B cell (primary cell): ENCODE data around the gene IRS2. TPM values are rescaled to one million over a fixed set of nuclear protein-coding genes. Genes with fewer than 3 reads are reported as not detected.

Source experiments
- ATAC-seq: fragments of 200-7000 bp; cut with Tn5 transposase; one replicate; pipeline ENCODE4 v1.10.0; 2021; ENCODE audit warnings: low read depth, mild to moderate bottlenecking, moderate number of reproducible peaks, moderate library complexity
- CTCF ChIA-PET: fragments of 350-600 bp; sonication (Branson Sonifier 250); formaldehyde crosslinking; loops from one replicate; lab custom pipeline; 2021; ENCODE audit warnings: antibody characterized with exemption, inconsistent platforms; lab: Charles Lee
- POLR2A ChIA-PET: fragments of 350-600 bp; sonication (Branson Sonifier 250); formaldehyde crosslinking; loops from one replicate; lab custom pipeline; 2021; ENCODE audit warnings: antibody characterized with exemption; lab: Charles Lee
- DNase-seq: peaks from one replicate; pipeline ENCODE4 v3.0.0; 2013
- H2AFZ ChIP-seq: 2 replicates; pipeline ENCODE4 v1.6.1; 2012; ENCODE audit warnings: mild to moderate bottlenecking, low read depth, low read length; ENCODE audit not compliant: insufficient read depth, poor library complexity, severe bottlenecking
- H3K27ac ChIP-seq, 2 donors: 1 replicate in 1 of 2; 2 replicates in 1 of 2; pipeline ENCODE4 v1.5.1; 2012 to 2013; ENCODE audit warnings: low read length in 2 of 2, mild to moderate bottlenecking in 2 of 2, moderate library complexity in 1 of 2
- H3K27me3 ChIP-seq, 4 experiments: fragments of 200-600 bp in 1 of 4; sonication (generic) in 1 of 4; replicated peaks in 1 of 4; 1 replicate in 2 of 4; 2 replicates in 2 of 4; pipeline versions ENCODE4 v1.6.1 to v1.7.0; 2013 to 2016; ENCODE audit warnings: low read length in 3 of 4, mild to moderate bottlenecking in 2 of 4, mixed read lengths in 1 of 4, moderate library complexity in 1 of 4; ENCODE audit not compliant: insufficient read depth in 4 of 4, control insufficient read depth in 3 of 4; ENCODE audit errors: control extremely low read depth in 1 of 4
- H3K36me3 ChIP-seq, 2 experiments: replicated peaks in 1 of 2; 1 replicate in 1 of 2; 2 replicates in 1 of 2; pipeline versions ENCODE4 v1.6.1 to v1.7.1; 2013; ENCODE audit warnings: low read length in 1 of 2; ENCODE audit not compliant: insufficient read depth in 2 of 2, control insufficient read depth in 1 of 2; ENCODE audit errors: control extremely low read depth in 1 of 2, extremely low read depth in 1 of 2
- H3K4me1 ChIP-seq, 2 donors: fragments of 200-600 bp in 1 of 2; sonication (generic) in 1 of 2; 1 replicate in 1 of 2; 2 replicates in 1 of 2; pipeline versions ENCODE4 v1.5.1 to v1.6.1; 2013 to 2017; ENCODE audit warnings: low read length in 2 of 2; ENCODE audit not compliant: control insufficient read depth in 2 of 2, insufficient read depth in 2 of 2
- H3K4me2 ChIP-seq: replicated peaks from 2 replicates; pipeline ENCODE3; 2012; ENCODE audit warnings: mild to moderate bottlenecking, low read depth, low read length; ENCODE audit not compliant: poor library complexity, severe bottlenecking
- H3K4me3 ChIP-seq, 5 experiments: fragments of 200-600 bp in 1 of 5; sonication (generic) in 1 of 5; 1 replicate in 3 of 5; 2 replicates in 2 of 5; pipeline versions ENCODE4 v1.5.1 to v1.7.0; 2011 to 2016; ENCODE audit warnings: low read length in 4 of 5, mild to moderate bottlenecking in 4 of 5, low read depth in 2 of 5, control low read depth in 1 of 5, moderate library complexity in 1 of 5; ENCODE audit not compliant: insufficient read depth in 1 of 5; ENCODE audit errors: control extremely low read depth in 1 of 5, extremely low read depth in 1 of 5
- H3K79me2 ChIP-seq: fragments of 200-600 bp; sonication (generic); one replicate; pipeline ENCODE4 v1.6.0; 2016; ENCODE audit warnings: low read length; ENCODE audit not compliant: control insufficient read depth, insufficient read depth
- H3K9ac ChIP-seq: fragments of 200-600 bp; sonication (generic); 2 replicates; pipeline ENCODE4 v1.6.1; 2017; ENCODE audit warnings: mild to moderate bottlenecking, low read length, moderate library complexity
- H3K9me3 ChIP-seq, 3 donors: one replicate each; pipeline versions ENCODE4 v1.6.1 to v1.7.1; 2013; ENCODE audit warnings: low read length in 2 of 3; ENCODE audit not compliant: control insufficient read depth in 2 of 3, insufficient read depth in 1 of 3; ENCODE audit errors: control extremely low read depth in 1 of 3
- H4K20me1 ChIP-seq: 2 replicates; pipeline ENCODE4 v1.6.0; 2012; ENCODE audit warnings: mild to moderate bottlenecking, low read length; ENCODE audit not compliant: insufficient read depth, control insufficient read depth, poor library complexity, severe bottlenecking
- H3K27ac Mint-ChIP-seq: one replicate; pipeline ENCODE4 v1.8.0; 2021; ENCODE audit warnings: mixed read lengths
- H3K27me3 Mint-ChIP-seq: one replicate; pipeline ENCODE4 v1.8.0; 2021; ENCODE audit warnings: mixed read lengths
- H3K4me1 Mint-ChIP-seq: one replicate; pipeline ENCODE4 v1.8.0; 2021; ENCODE audit warnings: mixed read lengths
- H3K4me3 Mint-ChIP-seq: one replicate; pipeline ENCODE4 v1.8.0; 2021; ENCODE audit warnings: mixed read lengths
- H3K9me3 Mint-ChIP-seq: one replicate; pipeline ENCODE4 v1.8.0; 2022; ENCODE audit warnings: mixed read lengths; ENCODE audit not compliant: insufficient read depth
- EZH2 ChIP-seq: IDR thresholded peaks from 2 replicates; pipeline ENCODE4 v1.6.1; 2012; ENCODE audit warnings: borderline replicate concordance, low read depth, mild to moderate bottlenecking, moderate library complexity, low read length; ENCODE audit not compliant: insufficient read depth, poor library complexity, severe bottlenecking
- WGBS: methylation state at CpG from one replicate; pipeline ENCODE4 v1.1.5; 2013; ENCODE audit warnings: missing lambda C conversion rate; ENCODE audit not compliant: insufficient coverage; 5-methylcytosine and 5-hydroxymethylcytosine counted together
- intact Hi-C: fragments of 100-400 bp; cut with micrococcal nuclease; formaldehyde crosslinking; loops from one replicate; pipeline ENCODE4 v1.10.0; 2022
- polyA plus RNA-seq: library from polyadenylated mRNA; depleted of rRNA; stranded (reverse); fragments of >200 nt; gene quantifications from 2 replicates; pipeline ENCODE4 v1.2.3, GENCODE V29; 2012
- total RNA-seq, 2 donors: library from RNA; stranded (reverse); fragments of 120-200 nt in 1 of 2; gene quantifications; 1 replicate in 1 of 2; 2 replicates in 1 of 2; pipeline versions ENCODE4 v1.2.3 to v1.2.4, GENCODE V29; 2013 to 2022
- TF ChIP-seq, protein P1 (sequence below): fragments of 200-600 bp; IDR thresholded peaks from one replicate; pipeline ENCODE4 v1.8.0; 2022; ENCODE audit warnings: antibody characterized with exemption, mild to moderate bottlenecking

Gene IRS2
- total and polyA plus RNA-seq, 2 donors (not counting 1 experiment from before 2014, with no cell fraction given), result 5.8 to 26.9 TPM

DNA sequence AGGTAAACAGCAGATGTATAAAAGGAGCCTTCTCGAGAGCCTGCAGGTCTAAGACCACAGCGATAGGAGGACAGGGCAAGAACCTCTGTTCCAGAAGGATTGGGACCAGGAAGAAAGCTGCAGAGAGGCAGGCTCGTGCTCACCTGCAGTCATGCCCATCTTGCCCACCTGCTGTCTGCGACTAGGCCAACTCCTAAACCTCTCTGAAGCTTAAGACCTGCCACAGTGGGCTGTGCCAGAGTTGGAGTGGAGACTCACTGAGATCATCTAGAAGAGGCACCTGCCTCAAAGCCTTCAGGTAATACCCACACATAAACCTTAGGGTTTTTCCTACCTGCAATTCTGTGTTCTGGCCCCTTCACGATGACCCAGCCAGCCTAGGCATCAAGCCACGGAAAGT lies 68.7 kb downstream of the IRS2 start:
- H3K9me3 Mint-ChIP-seq, result no peaks in the 10 kb centered on the region
- no peaks in the 10 kb centered on the region for H3K4me1 Mint-ChIP-seq
- ATAC-seq (no peak), DNase-seq (no peak)
- Histone ChIP-seq H3K4me1 (no peaks in the 10 kb centered on the region), H3K4me2 (no peak overlapping the region), H3K36me3 (no peaks in the 10 kb centered on the region), H2AFZ (no peak overlapping the region), H3K27me3 (no peaks in the 10 kb centered on the region), H3K27ac (no peak overlapping the region), H4K20me1 (no peaks in the 10 kb centered on the region), H3K9ac (no peak overlapping the region), H3K9me3 (no peaks in the 10 kb centered on the region), H3K79me2 (no peaks in the 10 kb centered on the region), H3K4me3 (no peak overlapping the region)
- ChIA-PET CTCF (no interaction called here), POLR2A (no interaction called here)
- peaks cover 9% of the 10 kb centered on the region for H3K27me3 Mint-ChIP-seq
- H3K4me3 Mint-ChIP-seq, result no peak overlapping the region
- TF ChIP-seq, protein P1, sequence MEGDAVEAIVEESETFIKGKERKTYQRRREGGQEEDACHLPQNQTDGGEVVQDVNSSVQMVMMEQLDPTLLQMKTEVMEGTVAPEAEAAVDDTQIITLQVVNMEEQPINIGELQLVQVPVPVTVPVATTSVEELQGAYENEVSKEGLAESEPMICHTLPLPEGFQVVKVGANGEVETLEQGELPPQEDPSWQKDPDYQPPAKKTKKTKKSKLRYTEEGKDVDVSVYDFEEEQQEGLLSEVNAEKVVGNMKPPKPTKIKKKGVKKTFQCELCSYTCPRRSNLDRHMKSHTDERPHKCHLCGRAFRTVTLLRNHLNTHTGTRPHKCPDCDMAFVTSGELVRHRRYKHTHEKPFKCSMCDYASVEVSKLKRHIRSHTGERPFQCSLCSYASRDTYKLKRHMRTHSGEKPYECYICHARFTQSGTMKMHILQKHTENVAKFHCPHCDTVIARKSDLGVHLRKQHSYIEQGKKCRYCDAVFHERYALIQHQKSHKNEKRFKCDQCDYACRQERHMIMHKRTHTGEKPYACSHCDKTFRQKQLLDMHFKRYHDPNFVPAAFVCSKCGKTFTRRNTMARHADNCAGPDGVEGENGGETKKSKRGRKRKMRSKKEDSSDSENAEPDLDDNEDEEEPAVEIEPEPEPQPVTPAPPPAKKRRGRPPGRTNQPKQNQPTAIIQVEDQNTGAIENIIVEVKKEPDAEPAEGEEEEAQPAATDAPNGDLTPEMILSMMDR, result no peak
- no peak for TF ChIP-seq EZH2
- 80% methylated on average over 6 of the region's 6 CpGs for WGBS
- no peak overlapping the region for H3K27ac Mint-ChIP-seq
- intact Hi-C loops, result no loop called here

DNA sequence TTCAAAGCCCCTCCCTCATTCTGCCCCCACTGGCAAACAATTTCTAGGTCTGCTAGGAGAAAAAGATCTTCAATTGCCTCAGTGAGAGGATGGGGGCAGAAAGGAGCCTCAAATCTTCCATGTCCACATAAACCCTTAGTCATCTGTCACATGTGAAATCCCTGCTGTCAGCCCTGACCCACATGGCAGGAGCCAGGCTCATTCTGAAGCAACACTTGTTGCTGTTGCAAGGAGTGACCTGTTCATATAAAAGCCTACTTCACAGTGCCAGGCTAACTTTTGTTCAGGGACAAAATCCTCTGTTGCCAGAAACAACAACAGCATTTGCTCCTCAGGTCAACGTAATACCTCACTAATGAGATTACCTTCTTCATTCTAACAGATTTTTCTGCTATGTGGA lies 70.5 kb downstream of the IRS2 start:
- TF ChIP-seq, protein P1, result no peak
- no peak for TF ChIP-seq EZH2
- H3K9me3 Mint-ChIP-seq, result no peaks in the 10 kb centered on the region
- WGBS, result no CpG with 5 or more reads among the region's 1 CpG
- H3K27me3 Mint-ChIP-seq, result peaks cover 9% of the 10 kb centered on the region
- H3K79me2 ChIP-seq, result no peaks in the 10 kb centered on the region
- H3K4me3 ChIP-seq, result no peak overlapping the region
- DNase-seq (no peak), ATAC-seq (no peak)
- ChIA-PET POLR2A (no interaction called here), CTCF (no interaction called here)
- no peaks in the 10 kb centered on the region for H3K4me1 Mint-ChIP-seq
- no peak overlapping the region for H3K27ac ChIP-seq
- H4K20me1 ChIP-seq, result no peaks in the 10 kb centered on the region
- H3K27ac Mint-ChIP-seq, result no peak overlapping the region
- no peaks in the 10 kb centered on the region for H3K9me3 ChIP-seq
- H3K4me2 ChIP-seq, result no peak overlapping the region
- no peaks in the 10 kb centered on the region for H3K36me3 ChIP-seq
- no peak overlapping the region for H2AFZ ChIP-seq
- no peak overlapping the region for H3K4me3 Mint-ChIP-seq
- no peaks in the 10 kb centered on the region for H3K4me1 ChIP-seq
- H3K27me3 ChIP-seq, result no peaks in the 10 kb centered on the region
- H3K9ac ChIP-seq, result no peak overlapping the region
- intact Hi-C loops, result no loop called here
